Esophagus muscularis mucosa (tissue), 4 donors: ENCODE measurements around the gene BMP4. TPM values are rescaled to one million over a fixed set of nuclear protein-coding genes. Genes with fewer than 3 reads are reported as not detected.
A peak's percentile ranks its signal among the peaks of the same experiment; 100 is the strongest.

Experiments used
- DNase-seq: peaks from one replicate; pipeline ENCODE4 v3.0.0-alpha.2; 2017; ENCODE audit errors: extremely low spot score
- H3K27ac ChIP-seq, 4 donors: fragments of 200-600 bp; sonication (generic); replicated peaks in 1 of 4; 1 replicate in 3 of 4; 2 replicates in 1 of 4; pipeline ENCODE4 v1.5.1; 2016 to 2019; ENCODE audit warnings: mild to moderate bottlenecking in 1 of 4
- H3K27me3 ChIP-seq, 4 donors: fragments of 200-600 bp; sonication (generic); one replicate each; pipeline versions ENCODE4 v1.5.1 to v1.6.0; 2016 to 2019
- H3K36me3 ChIP-seq, 4 donors: fragments of 200-600 bp; sonication (generic); one replicate each; pipeline ENCODE4 v1.5.1; 2016 to 2019
- H3K4me1 ChIP-seq, 4 donors: fragments of 200-600 bp; sonication (generic); one replicate each; pipeline ENCODE4 v1.5.1; 2016 to 2019
- H3K4me3 ChIP-seq, 4 donors: fragments of 200-600 bp; sonication (generic); 1 replicate in 2 of 4; 2 replicates in 2 of 4; pipeline ENCODE4 v1.5.1; 2016 to 2019; ENCODE audit warnings: mild to moderate bottlenecking in 4 of 4, moderate library complexity in 1 of 4
- H3K9me3 ChIP-seq, 4 donors: fragments of 200-600 bp; sonication (generic); 1 replicate in 3 of 4; 2 replicates in 1 of 4; pipeline ENCODE4 v1.5.1; 2016 to 2019
- EP300 ChIP-seq: sonication (generic); formaldehyde crosslinking; IDR thresholded peaks from one replicate; pipeline ENCODE4 v1.6.1; 2017; ENCODE audit warnings: antibody characterized with exemption
- POLR2A ChIP-seq: fragments of 450-650 bp; IDR thresholded peaks from one replicate; pipeline ENCODE4 v1.6.1; 2017; ENCODE audit warnings: antibody characterized with exemption, moderate library complexity, mild to moderate bottlenecking, low read depth
- POLR2AphosphoS5 ChIP-seq, 2 donors: sonication (generic); formaldehyde crosslinking; IDR thresholded peaks; one replicate each; pipeline ENCODE4 v1.6.1; 2017; ENCODE audit warnings: antibody characterized with exemption in 2 of 2
- WGBS: methylation state at CpG from one replicate; pipeline ENCODE4 v1.1.5; 2018; 5-methylcytosine and 5-hydroxymethylcytosine counted together
- intact Hi-C: fragments of 100-400 bp; cut with DNase I; formaldehyde crosslinking; loops from one replicate; pipeline ENCODE4 v1.15.1; 2023
- total RNA-seq, 4 donors: library from RNA; depleted of rRNA; stranded (reverse); fragments of >200 nt; gene quantifications; one replicate each; pipeline versions ENCODE4 v1.1.0 to v1.2.1, GENCODE V29; 2016
- TF ChIP-seq, protein P1 (sequence below), 3 experiments: fragments of 200-600 bp in 2 of 3; fragments of 450-650 bp in 1 of 3; sonication (generic) in 2 of 3; IDR thresholded peaks; one replicate each; pipeline ENCODE4 v1.5.1; 2017 to 2019; ENCODE audit warnings: antibody characterized with exemption in 3 of 3, mild to moderate bottlenecking in 2 of 3, moderate library complexity in 1 of 3

Gene BMP4
- total RNA-seq, 4 donors from 2014 or later: 16.0 to 29.9 (median 18.9) TPM

DNA sequence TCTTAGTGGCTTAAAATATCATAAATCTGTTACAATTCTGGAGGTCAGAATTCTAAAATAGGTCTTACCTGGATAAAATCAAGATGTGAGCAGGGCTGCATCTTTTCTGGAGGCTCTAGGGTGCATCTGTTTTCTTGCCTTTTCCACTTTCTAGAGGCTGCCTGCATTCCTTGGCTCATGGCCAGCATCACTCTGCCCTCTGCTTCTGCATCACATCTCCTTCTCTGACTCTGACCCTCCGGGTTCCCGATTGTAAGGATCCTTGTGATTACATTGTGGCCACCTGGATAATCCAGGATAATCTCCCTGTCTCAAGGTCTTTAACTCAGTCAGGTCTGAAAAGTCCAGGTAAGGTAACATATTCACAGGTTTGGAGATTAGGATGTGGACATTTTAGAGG is 11.0 kb upstream of the BMP4 start:
- WGBS: 70% methylated on average over 2 of the region's 2 CpGs
- H3K9me3 ChIP-seq: no peaks in the 10 kb centered on the region
- TF ChIP-seq POLR2A (no peak), POLR2AphosphoS5 (IDR thresholded peaks at IDR 0.05) (no peak), EP300 (no peak)
- TF ChIP-seq, protein P1, sequence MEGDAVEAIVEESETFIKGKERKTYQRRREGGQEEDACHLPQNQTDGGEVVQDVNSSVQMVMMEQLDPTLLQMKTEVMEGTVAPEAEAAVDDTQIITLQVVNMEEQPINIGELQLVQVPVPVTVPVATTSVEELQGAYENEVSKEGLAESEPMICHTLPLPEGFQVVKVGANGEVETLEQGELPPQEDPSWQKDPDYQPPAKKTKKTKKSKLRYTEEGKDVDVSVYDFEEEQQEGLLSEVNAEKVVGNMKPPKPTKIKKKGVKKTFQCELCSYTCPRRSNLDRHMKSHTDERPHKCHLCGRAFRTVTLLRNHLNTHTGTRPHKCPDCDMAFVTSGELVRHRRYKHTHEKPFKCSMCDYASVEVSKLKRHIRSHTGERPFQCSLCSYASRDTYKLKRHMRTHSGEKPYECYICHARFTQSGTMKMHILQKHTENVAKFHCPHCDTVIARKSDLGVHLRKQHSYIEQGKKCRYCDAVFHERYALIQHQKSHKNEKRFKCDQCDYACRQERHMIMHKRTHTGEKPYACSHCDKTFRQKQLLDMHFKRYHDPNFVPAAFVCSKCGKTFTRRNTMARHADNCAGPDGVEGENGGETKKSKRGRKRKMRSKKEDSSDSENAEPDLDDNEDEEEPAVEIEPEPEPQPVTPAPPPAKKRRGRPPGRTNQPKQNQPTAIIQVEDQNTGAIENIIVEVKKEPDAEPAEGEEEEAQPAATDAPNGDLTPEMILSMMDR (IDR thresholded peaks at IDR 0.05): no peak
- H3K27me3 ChIP-seq: peaks cover 0 to 31% (median 5%) of the 10 kb centered on the region in 4 donors
- peaks cover 11 to 12% (median 12%) of the 10 kb centered on the region in 4 donors for H3K4me1 ChIP-seq
- no peaks in the 10 kb centered on the region for H3K36me3 ChIP-seq
- DNase-seq: no peak
- no peak overlapping the region for H3K4me3 ChIP-seq
- intact Hi-C loops: no loop called here
- H3K27ac ChIP-seq: no peak overlapping the region

DNA sequence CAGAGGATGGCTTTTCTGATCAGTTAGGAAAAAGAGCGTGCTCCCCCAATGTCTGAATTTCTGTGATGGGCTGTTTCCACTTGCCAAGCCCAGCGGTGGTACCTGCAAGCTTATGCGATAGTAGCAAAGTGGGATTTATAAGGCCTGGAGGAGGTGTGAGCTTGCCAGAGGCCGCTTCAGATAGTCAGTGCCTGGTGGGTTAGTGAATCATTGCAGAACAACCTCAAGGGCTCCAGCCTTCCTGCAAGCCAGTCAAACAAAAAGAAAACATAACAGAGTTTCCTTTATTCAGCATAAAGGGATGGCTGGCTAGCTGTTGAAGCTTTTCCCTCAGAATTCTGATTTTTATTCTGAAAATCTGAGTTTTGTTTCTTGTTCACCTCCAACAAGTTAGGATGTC is 7.6 kb upstream of the BMP4 start:
- Histone ChIP-seq H3K36me3 (no peaks in the 10 kb centered on the region), H3K4me1 (peaks cover 11 to 12% (median 12%) of the 10 kb centered on the region in 4 donors), H3K27me3 (peaks cover 0 to 62% (median 5%) of the 10 kb centered on the region in 4 donors), H3K9me3 (no peaks in the 10 kb centered on the region), H3K4me3 (no peak overlapping the region), H3K27ac (no peak overlapping the region)
- TF ChIP-seq POLR2AphosphoS5 (IDR thresholded peaks at IDR 0.05) (no peak), POLR2A (no peak), EP300 (no peak)
- TF ChIP-seq, protein P1 (IDR thresholded peaks at IDR 0.05): no peak
- intact Hi-C loops: no loop called here
- 93% methylated on average over 4 of the region's 4 CpGs for WGBS
- DNase-seq: no peak

DNA sequence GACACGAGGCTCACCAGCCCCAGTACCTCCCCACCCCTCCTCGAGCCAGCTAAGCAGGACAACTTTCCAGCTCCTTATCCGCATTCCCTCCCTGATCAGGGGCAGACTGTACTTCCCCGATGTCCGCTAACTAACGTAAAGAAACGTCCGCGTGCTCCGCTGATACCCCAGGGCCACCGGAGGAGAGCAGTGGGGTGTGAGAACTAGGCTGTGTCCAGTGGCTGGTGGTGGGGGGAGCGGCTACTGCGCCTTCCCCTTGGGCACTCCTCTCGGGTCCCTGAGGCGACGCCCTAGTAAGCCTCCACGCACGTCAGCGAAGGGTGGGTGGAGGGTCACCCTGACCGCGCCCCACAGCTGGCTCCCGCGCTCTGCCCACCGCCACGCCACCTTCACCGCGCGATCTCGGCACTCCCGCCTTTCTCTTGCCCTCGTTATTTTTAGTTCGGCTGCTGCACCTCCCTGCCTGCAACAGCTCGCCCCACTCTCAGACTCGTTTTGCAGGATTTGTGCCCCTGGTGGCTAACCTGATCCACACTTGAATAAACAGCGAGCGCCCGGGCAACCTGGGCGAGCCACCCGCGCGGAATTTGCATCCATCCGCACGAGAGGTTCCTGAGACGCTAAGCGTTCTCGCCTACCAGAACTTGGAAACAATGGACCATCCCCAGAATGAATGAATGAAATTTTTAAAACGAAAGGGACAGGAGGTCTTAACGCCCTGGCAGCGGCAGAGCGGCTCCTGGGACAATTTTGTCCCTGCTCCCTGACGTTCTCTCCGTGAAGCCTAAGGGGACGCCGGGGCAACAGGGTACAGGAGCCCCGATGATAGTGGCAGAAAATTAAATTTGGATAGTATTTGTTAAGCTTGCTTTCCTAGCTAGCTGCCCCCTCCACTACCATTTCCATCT is 6.9 kb upstream of the BMP4 start:
- Histone ChIP-seq H3K4me3 (peak overlapping the region; percentile 42 to 53 (median 44)), H3K4me1 (peaks cover 11 to 12% (median 12%) of the 10 kb centered on the region in 4 donors), H3K27ac (no peak overlapping the region), H3K9me3 (no peaks in the 10 kb centered on the region), H3K27me3 (peaks cover 0 to 63% (median 5%) of the 10 kb centered on the region in 4 donors), H3K36me3 (no peaks in the 10 kb centered on the region)
- DNase-seq: no peak
- intact Hi-C loops: no loop called here
- TF ChIP-seq, protein P1 (IDR thresholded peaks at IDR 0.05): peak in 1 of 3 experiments; percentile 42
- TF ChIP-seq POLR2A: no peak
- WGBS: 12% methylated on average over 45 of the region's 55 CpGs

DNA sequence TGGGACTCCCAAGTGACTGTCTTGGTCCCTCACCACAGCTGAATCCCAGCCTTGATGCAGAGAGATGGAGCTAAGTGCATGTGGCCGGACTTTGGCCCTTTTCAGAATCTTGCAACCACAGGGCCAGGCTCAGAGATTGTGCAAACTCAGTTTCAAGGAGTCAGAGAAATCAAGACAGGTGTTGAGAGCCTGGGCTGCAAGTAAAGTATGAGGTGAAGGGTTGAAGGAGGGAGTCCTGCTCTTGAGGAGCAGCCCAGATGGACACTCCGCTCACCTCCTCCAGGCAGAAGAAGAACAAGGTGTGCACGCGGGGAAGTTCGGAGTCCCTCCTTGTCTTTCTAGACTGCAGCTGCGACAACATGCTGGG is 6.3 kb upstream of the BMP4 start:
- peaks cover 11 to 12% (median 12%) of the 10 kb centered on the region in 4 donors for H3K4me1 ChIP-seq
- no peaks in the 10 kb centered on the region for H3K9me3 ChIP-seq
- H3K27me3 ChIP-seq: peaks cover 0 to 65% (median 6%) of the 10 kb centered on the region in 4 donors
- WGBS: 58% methylated on average over 6 of the region's 6 CpGs
- no peaks in the 10 kb centered on the region for H3K36me3 ChIP-seq
- TF ChIP-seq, protein P1 (IDR thresholded peaks at IDR 0.05): no peak
- no peak for TF ChIP-seq POLR2A
- no peak for TF ChIP-seq POLR2AphosphoS5 (IDR thresholded peaks at IDR 0.05)
- no peak for TF ChIP-seq EP300
- H3K27ac ChIP-seq: no peak overlapping the region
- H3K4me3 ChIP-seq: peak overlapping the region in 3 of 4 donors; percentile 42 to 53 (median 43)
- DNase-seq: no peak
- intact Hi-C loops: no loop called here
